EL (cell line): ENCODE measurements around the gene ARHGEF10L.
"Not testable (repeated sequence)": the region's sequence is repeated elsewhere in the genome, so short reads cannot be mapped to it uniquely, and the experiment has no call there.

Source experiments
- DNase-seq: peaks from one replicate; pipeline ENCODE4 v3.0.0-alpha.2; 2016

ARHGEF10L gene

DNA sequence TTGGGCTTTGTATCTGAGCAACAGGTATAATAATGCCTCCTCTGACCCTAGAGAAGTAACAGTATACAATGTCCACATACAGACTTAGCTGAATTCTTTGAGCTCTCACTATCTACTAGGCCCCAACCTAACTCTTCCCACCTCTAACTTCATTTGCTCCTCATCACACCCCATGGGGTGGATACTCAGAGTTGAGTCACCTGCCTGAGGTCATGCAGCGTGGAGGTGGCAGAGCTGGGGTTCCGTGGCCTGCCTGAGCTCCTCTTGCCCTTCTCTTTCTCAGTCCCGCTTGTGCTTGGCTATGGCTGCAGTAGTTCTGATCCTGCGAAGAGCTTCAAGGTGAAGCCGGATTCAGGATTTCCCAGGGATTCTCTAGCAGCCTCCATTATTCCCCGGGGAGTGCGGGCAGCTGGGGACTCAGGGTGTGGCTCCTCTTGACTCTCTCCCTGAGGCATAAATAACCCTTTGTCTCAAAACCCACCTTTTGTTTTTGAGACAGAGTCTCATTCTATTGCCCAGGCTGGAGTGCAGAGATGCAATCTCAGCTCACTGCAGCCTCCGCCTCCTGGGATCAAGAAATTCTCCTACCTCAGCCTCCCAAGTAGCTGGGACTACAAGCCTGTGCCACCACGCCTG, 185.7 kb downstream of the ARHGEF10L start:
- DNase-seq = peak; percentile 18

DNA sequence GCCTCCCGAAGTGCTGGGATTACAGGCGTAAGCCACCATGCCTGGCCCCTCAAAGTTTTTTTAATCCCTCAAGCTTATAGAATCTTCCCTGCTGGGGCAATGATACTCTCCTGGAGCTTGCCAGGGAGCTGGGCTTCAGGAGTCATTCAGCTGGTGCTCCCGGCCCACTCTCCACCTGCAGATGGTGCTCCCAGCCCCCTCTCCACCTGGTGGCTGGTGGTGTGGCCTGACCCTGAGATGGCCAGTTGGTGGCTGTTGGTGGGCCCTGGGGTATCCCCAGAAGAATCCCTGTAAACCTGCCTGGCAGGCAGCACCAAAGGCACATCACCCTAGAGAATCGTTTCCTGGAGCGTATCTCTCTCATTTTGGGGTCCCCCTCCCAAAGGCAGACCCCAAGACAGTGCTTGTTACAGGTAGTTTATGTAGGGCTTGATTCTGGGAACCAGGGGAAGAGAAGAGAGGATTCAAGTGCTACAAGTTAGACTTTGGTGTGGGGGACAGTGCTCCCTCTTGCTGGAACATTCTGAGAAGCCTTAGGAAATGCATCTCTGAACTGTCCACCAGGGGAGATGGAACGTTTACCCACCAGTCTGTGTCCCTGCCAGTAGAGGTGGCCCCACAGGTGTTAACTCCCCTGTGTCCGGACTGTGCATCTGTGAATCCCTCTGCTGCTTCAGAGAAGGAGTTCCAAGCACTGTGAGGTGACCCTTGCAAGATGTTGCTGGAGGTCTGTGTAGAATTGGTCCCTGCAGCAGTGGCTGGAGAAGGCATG, 186.5 kb downstream of the ARHGEF10L start:
- no peak for DNase-seq

DNA sequence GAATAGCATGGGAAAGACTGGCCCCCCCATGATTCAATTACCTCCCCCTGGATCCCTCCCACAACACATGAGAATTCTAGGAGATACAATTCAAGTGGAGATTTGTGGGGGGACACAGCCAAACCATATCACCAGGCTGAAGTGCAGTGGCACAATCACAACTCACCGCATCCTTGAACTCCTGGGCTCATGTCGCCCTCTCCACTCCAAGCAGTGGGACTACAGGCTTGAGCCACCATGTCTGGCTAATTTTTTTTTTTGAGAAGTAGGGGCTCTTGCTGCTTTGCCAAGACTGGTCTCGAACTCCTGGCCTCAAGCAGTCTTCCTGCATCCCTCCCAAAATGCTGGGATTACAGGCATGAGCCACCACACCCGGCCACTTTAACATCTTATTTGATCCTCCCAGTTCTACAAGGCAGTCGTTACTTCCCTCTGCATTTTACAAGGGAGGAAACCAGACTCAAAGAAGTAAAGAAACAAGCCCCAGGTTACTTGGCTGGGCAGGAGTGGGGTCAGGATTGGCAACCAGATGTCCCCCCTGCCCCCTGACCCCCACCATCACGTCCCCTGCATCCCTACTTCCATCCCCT, 188.7 kb downstream of the ARHGEF10L start:
- no peak for DNase-seq

DNA sequence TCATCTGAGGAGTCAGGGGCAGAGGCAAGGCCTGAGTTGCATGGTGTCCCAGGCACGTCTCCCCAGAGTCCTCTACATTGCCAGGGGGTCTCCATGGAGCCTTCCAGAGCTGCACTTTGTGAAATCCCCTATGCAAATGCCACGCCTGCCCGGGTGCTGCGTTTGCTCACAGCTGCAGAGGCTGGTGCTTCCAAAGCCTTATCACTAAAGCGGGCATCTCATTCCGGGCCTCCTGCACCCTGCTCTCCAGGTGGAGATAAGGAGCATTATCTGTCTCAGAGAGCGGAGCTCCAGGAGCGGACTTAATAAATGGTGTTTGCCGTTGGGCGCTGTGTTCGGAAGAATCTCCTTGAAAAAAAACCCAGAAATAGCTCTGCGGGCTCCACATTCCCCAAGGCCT, 189.8 kb downstream of the ARHGEF10L start:
- DNase-seq = no peak

DNA sequence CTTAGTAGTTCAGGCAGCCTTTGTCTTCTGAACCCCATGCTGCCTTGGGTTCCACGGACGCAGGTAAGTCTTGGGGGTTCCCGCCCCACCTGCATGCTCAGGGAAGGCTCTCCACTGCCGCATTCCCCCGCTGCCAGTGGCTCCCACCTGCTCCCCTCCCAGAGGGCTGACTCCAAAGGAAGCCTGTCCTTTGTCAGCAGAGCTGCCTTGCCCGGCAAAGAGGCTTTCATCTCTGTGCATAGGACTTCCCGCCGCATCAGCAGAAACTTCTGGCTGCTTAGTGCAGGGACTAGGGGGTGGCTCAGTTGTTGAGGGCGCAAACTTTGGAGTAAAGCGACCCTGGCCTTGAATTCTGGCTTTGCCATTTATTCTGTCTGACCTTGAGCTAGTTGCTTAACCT, 190.4 kb downstream of the ARHGEF10L start:
- DNase-seq = no peak

DNA sequence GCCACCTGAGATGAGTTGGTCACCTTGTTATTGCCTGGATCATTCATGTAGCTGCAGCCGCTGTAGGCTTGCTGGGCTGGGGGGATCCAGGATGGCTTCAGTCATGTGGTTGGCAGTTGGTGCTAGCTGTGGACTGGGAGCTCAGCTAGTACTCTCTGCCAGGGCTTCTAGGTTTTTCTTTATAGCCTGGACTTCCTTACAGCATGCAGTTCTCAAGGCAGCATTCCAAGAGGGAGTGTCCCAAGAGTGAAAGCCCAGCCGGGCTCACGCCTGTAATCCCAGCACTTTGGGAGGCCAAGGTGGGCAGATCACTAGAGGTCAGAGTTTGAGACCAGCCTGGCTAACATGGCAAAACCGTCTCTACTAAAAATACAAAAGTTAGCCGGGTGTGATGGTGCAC, 192.0 kb downstream of the ARHGEF10L start:
- no peak for DNase-seq

DNA sequence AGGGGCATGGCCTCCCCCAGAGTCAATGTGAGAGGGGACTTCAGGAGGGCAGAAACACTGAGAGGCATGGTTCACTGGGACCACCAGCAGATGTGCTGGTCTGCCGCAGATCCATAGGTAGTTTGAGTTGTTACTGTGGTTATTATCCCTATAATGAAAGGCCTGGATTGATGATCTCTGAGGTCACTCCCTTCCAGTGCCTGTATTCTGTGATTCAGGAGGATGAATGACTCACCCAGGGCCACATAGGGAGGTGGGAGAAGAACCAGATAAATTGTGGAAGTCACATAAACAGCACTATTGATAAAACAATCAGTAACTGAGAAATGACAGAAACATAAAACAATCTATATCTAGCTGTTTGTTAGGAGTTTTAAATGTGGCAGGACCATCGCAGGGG, 193.0 kb downstream of the ARHGEF10L start:
- DNase-seq = peak; percentile 75

DNA sequence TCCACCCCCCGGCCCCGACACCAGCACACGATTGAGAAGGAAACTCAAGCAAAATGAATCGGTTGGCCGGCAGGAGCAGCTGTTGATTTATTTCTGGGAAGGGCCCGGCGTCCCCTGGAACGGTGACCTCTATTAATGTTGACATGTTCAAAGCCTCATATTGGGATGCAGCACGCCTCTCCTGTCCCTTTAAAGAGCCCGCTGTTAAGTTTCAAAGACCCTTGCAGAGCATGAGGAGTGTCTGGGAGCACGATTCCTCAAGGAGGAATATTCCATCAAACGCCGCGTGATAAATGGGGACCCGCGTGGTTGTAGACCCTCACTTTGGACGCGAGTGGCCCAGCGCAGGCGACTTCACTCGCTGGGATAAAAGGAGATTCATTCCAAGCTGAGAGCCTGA, 194.2 kb downstream of the ARHGEF10L start:
- no peak for DNase-seq

DNA sequence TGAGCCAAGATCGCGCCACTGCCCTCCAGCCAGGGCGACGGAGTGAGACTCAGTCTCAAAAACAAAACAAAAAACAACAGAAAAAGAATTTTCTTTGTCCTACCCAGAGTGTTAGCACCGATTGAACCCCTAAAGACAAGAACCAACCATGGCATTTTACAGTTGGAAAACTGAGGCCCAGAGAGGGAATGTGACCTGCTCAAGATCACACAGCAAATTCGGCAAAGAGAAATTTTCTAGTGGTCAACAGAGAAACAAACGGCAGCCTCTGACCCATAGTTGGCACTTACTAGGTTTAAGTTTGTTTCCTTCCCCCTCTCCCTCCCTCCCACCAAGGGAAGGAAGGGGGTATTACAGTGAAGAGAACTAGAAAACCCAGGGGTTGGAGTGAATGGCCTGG, 195.1 kb downstream of the ARHGEF10L start:
- DNase-seq = no peak

DNA sequence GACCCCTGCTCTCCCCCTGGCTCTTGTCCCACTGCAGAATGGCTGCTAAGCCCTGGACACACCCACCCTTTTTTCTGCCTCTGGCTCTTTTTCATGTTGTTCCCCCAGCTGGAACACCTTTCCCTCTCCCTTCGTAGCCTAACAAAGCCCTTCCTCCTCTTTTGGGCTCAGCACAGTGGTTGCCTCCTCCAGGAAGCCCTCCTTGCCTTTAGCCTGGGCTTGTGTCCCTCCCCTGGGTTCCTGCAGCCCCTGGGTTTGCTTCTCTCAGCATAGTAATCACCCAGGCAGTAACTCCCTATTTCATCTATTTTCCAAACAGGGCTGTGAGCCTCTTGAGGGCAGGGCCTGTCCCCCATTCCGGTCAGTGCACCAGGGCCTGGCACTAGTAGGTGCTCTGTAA, 195.8 kb downstream of the ARHGEF10L start:
- no peak for DNase-seq

DNA sequence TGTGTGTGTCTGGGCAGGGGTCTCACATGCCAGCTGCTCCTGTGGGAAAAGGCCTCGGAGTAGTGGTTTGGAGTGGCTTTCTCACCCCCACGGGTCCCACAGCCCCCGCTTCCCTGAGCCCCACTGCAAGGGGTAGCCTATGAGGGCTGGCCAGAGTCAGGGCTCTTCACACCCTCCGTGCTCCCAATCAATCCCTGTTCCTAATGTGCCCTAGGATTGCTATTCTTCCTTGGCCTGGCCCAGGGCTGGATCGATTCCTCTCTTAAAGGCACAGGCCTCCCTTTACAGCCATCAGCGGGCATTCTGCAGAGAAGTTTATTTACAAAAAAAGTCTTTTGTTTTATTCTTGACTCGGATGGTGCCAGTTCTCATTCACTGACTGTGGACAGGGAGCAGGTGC, 196.3 kb downstream of the ARHGEF10L start:
- DNase-seq = no peak

DNA sequence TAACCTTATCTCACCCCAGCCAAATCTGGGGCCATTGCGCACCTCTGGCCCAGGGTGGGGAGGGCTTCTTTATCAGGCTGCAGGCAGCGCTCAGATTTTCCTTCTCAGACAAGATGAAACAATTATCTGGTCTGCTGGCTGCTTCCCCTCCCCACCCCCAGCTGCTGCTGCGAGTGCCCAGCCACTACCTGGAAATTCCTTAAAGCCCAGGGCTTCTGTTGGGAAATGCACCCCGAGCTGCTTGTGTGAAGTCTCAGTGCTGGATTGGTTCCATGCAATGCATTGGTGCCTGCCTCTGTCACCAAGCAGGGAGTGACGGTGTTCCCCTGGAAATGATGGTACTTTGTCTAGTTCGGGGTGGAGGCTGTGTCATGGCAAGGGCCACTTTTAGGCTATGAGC, 197.1 kb downstream of the ARHGEF10L start:
- no peak for DNase-seq

DNA sequence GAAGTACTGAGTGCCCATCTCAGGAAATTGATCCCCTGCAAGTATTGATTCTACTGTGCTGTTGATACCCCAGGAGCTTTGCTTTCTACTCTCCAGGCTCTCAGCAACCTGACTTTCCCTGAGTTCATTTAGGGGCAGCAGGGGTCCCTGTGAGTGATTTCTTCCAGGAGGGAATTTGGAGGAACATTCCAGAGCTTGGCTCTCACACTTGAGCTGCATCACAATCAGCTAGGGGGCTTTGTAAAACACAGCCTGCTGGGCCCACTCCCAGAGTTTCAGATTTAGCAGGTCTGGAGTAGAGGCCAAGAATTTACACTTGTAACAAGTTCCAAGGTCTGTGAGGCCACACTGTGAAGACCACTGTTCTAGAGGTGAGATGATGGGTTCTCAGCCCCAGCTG, 199.6 kb downstream of the ARHGEF10L start:
- DNase-seq = no peak

DNA sequence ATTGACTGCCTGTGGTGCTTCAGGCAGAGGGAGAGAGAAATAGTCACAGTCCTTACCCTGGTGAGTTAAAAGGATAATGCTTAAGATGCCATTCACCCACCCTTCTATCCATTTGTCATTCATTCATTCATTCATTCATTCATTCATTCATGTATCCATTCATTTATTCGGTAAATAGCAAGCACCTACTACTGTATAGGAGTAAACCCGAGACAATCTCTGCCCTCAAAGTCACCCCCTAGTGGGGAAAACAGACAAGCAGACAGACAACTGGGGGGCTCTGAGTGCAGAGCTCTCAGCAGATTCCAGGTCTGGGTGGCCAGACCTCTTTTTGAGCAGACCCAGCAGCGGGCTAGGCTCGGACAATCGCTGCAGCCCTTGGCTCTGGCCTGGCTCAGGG, 201.6 kb downstream of the ARHGEF10L start:
- no peak for DNase-seq

DNA sequence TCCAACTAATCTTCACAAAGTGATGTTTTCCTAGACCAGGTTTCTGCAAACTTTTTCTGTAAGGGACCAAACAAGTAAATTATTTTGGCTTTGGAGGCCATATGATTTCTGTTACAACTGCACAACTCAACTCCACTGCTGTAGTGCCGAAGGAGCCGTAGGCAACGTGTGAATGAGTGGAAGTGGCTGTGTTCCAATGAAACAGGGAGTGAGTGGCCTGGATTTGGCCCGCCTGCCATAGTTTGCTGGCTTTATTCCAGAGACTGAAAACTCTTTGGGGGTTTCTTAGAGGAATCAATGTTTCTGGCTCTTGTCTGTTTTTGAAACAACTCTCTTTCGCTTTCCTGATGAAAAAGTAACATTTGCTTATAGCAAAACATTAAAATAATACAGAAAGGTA, 203.1 kb downstream of the ARHGEF10L start:
- DNase-seq = no peak

DNA sequence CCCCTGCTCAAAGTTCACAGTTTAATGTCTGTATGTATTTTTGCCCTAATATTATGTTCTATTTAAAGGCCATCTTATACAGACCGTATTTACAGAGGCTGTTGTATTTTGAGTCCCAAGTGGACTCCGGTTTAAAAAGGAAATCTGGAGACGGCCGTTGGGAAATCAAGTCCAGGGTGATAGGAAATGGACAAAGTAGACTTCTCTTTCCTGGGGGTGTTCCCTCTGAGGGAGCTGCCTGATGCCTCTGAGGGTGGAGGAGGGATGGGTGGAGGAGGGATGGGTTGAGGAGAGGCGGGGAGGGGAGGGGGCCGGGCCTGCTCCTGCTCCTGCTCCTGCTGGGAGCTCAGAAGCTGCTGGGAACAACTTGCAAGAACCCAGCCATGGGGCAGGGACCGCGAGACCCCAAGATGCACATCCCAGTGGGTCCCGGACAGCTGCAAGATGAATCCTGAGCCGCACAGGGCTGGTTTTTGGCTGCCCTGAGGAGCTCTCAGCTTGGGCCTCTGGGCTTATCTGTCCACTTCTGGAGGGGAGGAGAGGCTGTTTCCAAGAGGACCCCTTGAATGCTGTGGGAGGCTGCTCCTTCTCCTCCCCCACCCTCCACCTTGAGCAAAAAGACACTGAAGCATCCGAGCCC, 203.6 kb downstream of the ARHGEF10L start:
- DNase-seq = no peak

DNA sequence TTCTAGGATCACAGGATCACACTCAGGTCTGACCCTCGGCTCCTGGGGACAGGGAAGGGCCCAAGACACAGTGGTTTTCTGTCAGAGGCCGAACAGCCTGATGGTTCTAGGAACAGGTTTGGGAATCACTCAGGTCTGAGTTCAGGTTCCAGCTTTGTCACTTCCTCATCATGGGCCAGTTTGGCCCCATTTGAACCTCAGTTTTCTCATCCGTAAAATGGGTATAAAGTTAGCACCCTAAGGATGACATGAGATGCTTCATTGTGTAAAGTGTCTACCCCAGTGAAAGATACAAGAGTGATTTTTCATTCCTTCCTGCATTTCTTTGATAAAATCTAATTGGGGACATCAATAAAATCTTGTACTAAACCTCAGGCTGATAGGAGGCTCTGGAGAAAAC, 204.4 kb downstream of the ARHGEF10L start:
- no peak for DNase-seq

DNA sequence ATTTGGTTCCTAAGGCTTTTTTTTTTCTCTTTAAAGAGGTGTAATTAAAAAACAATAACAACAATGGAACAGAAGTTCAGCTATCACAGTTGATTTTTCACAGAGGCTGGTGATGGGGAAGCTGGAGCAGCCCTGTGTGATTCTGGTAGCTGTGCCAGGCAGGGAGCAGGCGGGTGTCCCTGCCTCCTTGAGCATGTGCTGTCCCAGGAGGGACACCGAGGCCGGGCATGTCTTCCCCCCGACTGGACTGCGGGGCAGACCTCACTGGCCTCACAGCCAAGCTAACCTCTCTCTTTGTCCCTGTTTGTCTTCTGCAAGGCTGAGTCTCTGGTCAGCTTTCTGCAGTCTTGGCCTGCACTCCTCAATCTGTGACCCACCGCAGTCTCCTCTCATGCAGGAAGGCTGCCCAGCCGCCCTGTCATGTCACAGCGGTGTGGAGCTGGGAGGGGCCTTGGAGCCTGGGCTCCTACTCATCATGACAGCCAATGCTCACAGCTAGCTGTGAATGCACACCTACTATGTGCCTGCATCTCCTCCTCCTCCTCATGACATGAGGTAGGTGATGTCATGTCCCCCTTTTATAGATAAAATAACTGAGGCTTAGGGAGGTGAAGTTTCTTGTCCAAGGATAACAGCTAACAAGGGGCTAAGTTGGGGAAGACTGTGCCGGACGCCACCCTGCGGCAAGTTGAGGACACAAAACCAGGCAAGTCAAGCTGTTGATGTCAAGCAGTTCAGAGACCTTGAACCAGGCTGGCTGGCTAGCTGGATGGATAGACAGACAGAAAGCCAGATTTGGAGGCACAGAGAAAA, 205.4 kb downstream of the ARHGEF10L start:
- DNase-seq = no peak

DNA sequence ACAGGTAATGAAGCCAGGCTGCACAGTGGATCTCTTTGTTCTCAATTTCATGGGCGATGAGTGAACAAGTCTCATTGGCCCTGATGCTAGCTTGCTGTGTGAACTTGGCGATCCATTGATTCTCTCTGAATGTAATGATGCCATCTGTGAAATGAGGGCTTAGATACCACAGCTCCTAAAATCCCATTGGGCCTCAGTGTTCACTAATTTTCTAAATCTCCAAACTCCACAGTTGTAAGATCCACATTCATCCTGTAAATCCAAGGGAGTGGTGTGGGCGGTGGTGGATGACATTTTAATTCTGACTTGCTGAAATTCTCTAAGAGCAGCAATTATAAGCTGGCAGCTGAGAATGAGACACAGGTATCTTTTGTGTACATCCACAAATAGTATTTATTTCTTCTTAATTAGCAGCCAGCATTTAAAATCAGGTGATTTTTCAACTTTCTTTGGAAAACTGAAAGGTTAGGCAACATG, 206.0 kb downstream of the ARHGEF10L start:
- no peak for DNase-seq

DNA sequence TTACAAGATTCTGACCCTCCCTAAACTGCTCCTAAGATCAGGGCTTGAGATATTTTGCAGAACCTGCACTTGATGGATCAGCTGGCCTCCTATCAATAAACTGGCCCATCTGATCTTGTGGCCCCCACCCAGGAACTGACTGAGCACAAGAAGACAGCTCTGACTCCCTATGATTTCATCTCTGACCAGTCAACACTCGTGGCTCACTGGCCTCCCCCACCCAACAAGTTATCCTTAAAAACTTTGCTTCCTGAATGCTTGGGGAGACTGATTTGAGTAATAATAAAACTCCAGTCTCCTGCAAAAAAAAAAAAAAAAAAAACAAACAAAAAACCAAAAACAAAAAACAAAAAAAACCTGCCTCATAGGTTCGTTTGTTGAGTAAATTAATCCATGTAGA, 206.8 kb downstream of the ARHGEF10L start:
- not testable (repeated sequence) for DNase-seq

DNA sequence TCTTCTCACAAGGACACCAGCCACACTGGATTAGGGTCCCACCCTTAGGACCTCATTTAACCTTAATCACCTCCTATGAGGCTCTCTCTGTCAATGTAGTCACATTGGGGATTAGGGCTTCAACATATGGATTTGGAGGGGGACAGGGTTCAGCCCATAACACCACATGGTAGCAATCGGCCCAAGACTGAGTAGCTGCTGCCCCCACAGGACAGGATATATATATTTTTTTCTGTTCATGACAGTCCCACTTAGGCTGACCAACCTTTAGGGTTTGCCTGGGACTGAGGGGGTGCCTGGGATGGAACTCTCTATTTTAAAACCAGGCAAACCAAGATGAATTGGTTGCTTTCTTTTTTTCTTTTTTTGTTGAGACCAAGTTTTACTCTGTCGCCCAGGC, 207.4 kb downstream of the ARHGEF10L start:
- no peak for DNase-seq
